ENCODE measurements around the gene GUCY1B1. TPM values are rescaled to one million over a fixed set of nuclear protein-coding genes. Genes with fewer than 3 reads are reported as not detected.

Gene GUCY1B1
- total RNA-seq, 4 donors from 2014 or later = 4.3 to 8.1 (median 5.5) TPM

GRCh38 chr4:155734951-155735350 is 23.9 kb upstream of the GUCY1B1 start:
- TF ChIP-seq POLR2A (IDR thresholded peaks at IDR 0.05) (no peak), CTCF (IDR thresholded peaks at IDR 0.05 in 4 of 5, conservative IDR thresholded peaks at IDR 0.05 in 1 of 5) (no peak)
- Histone ChIP-seq H3K27ac (no peak overlapping the region), H3K4me1 (no peaks in the 10 kb centered on the region), H3K9me3 (no peaks in the 10 kb centered on the region), H3K36me3 (no peaks in the 10 kb centered on the region), H3K4me3 (no peak overlapping the region), H3K27me3 (no peaks in the 10 kb centered on the region)
- no peak for ATAC-seq
- intact Hi-C loops (cut with DNase I; ENCODE audit: low total_unique reads) (no loop called here), in situ Hi-C loops (cut with MboI; ENCODE audit: low sequenced_read_pairs in 4 of 4) (no loop called here)
- DNase-seq = no peak

GRCh38 chr4:155735496-155735895 is 23.3 kb upstream of the GUCY1B1 start:
- TF ChIP-seq CTCF (IDR thresholded peaks at IDR 0.05 in 4 of 5, conservative IDR thresholded peaks at IDR 0.05 in 1 of 5) (no peak), POLR2A (IDR thresholded peaks at IDR 0.05) (no peak)
- H3K4me3 ChIP-seq = no peak overlapping the region
- no peaks in the 10 kb centered on the region for H3K4me1 ChIP-seq
- H3K9me3 ChIP-seq = no peaks in the 10 kb centered on the region
- no peaks in the 10 kb centered on the region for H3K36me3 ChIP-seq
- DNase-seq (no peak), ATAC-seq (no peak)
- in situ Hi-C loops (cut with MboI; ENCODE audit: low sequenced_read_pairs in 4 of 4) = no loop called here
- no peaks in the 10 kb centered on the region for H3K27me3 ChIP-seq
- intact Hi-C loops (cut with DNase I; ENCODE audit: low total_unique reads) = no loop called here
- no peak overlapping the region for H3K27ac ChIP-seq

- no peaks in the 10 kb centered on the region for H3K9me3 ChIP-seq
- ATAC-seq (no peak), DNase-seq (no peak)
- no peaks in the 10 kb centered on the region for H3K36me3 ChIP-seq
- no peaks in the 10 kb centered on the region for H3K27me3 ChIP-seq
- no peaks in the 10 kb centered on the region for H3K4me1 ChIP-seq
- no peak overlapping the region for H3K4me3 ChIP-seq
- in situ Hi-C loops (cut with MboI; ENCODE audit: low sequenced_read_pairs in 4 of 4) (no loop called here), intact Hi-C loops (cut with DNase I; ENCODE audit: low total_unique reads) (no loop called here)
- no peak for TF ChIP-seq POLR2A (IDR thresholded peaks at IDR 0.05)
- no peak for TF ChIP-seq CTCF (IDR thresholded peaks at IDR 0.05 in 4 of 5, conservative IDR thresholded peaks at IDR 0.05 in 1 of 5)
- no peak overlapping the region for H3K27ac ChIP-seq
Measured at GRCh38 chr4:155738548-155738947, 20.3 kb upstream of the GUCY1B1 start.

GRCh38 chr4:155741546-155741945 is 17.3 kb upstream of the GUCY1B1 start:
- DNase-seq = no peak
- H3K4me1 ChIP-seq = no peaks in the 10 kb centered on the region

More at GRCh38 chr4:155741546-155741945, 17.3 kb upstream of the GUCY1B1 start:
- no peaks in the 10 kb centered on the region for H3K27me3 ChIP-seq
- in situ Hi-C loops (cut with MboI; ENCODE audit: low sequenced_read_pairs in 4 of 4) (no loop called here), intact Hi-C loops (cut with DNase I; ENCODE audit: low total_unique reads) (no loop called here)
- no peaks in the 10 kb centered on the region for H3K36me3 ChIP-seq
- H3K4me3 ChIP-seq = no peak overlapping the region
- H3K27ac ChIP-seq = no peak overlapping the region
- H3K9me3 ChIP-seq = no peaks in the 10 kb centered on the region
- no peak for TF ChIP-seq POLR2A (IDR thresholded peaks at IDR 0.05)
- no peak for TF ChIP-seq CTCF (IDR thresholded peaks at IDR 0.05 in 4 of 5, conservative IDR thresholded peaks at IDR 0.05 in 1 of 5)
- no peak for ATAC-seq

Measured in gastrocnemius medialis (tissue), 4 donors.